DMS 273 (cell line): ENCODE measurements around the gene BBS5.

Experiments used
- DNase-seq: peaks from one replicate; lab custom pipeline; 2025; ENCODE audit not compliant: unreplicated experiment; lab: John Stamatoyannopoulos, UW

Gene BBS5

DNA sequence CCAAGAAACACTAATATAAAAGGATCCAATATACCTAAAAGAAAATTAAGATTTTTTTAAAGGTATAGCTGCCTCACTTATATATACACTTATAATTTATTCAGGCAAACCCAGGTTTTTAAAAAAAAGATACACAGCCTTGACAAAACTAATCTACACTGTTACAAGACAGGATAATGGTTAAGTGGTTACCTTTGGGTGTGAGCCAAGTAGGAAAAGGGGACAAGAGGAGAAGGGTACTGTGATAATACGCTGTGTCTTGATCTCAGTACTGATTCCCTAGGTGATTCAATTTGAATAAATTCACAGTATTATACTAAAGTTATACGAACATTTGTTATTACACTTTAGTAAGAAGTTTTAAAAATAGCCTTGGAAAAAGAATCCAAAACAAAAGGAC, 60.9 kb downstream of the BBS5 start:
- DNase-seq: no peak

DNA sequence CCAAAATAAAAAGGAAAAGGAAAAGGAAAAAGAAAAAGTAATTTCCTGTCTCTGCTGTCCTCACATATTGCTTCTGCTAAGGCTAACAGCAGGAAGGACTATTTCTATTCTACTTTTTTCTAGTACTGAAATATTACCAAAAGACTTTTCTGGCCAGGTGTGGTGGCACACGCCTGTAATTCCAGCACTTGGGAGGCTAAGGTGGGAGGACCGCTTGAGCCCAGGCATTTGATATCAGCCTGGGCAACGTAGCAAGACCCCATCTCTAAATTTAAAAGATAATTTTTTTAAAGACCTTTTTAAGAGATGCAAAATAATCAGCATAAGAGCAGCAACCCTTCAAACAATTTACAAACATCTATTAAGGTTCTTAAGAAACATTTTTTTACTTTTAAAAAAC, 63.1 kb downstream of the BBS5 start:
- no peak for DNase-seq

DNA sequence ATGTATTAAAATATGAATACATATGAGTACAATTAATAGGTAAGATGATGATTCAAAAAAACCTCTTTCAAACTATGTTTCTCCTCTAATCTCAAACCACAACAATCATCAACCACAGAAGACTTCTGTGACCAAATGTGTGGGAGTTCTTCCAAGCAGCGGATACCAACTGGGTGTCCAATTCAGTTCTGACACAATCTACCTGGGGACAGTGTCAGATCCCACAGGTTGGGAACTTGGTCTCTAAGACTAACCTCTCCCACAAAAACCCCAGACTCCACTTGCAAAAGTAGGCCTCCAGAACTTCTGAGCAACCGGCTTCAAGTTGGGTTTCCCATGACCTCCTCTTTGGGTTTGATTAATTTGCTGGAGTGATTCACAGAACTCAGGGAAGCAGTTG, 67.5 kb downstream of the BBS5 start:
- DNase-seq: no peak
